ENCODE measurements around the gene HPS6. TPM values are rescaled to one million over a fixed set of nuclear protein-coding genes. Genes with fewer than 3 reads are reported as not detected.

Gene HPS6
- total RNA-seq, 1 donor from 2014 or later: 52.6 TPM

DNA sequence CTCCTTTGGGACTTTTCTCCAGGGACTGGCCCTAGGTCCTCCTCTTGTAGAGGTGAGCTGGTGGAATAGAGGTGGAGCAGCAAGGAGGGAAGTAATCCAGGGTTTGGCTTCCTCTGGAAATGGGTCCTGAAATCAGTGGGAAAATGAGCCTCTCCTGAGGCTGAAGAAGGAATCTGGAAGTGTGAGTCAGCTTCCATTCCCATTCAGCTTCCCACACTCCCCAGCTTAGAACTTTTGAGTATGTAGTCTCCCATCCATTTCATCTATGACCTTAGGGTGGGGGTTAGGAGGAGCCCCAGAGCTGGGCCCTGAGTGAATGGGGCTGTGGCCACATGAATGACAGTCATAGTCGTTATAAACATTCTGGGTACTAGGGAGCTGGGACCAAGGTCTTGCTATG, 37.3 kb downstream of the HPS6 start:
- TF ChIP-seq, protein P1, sequence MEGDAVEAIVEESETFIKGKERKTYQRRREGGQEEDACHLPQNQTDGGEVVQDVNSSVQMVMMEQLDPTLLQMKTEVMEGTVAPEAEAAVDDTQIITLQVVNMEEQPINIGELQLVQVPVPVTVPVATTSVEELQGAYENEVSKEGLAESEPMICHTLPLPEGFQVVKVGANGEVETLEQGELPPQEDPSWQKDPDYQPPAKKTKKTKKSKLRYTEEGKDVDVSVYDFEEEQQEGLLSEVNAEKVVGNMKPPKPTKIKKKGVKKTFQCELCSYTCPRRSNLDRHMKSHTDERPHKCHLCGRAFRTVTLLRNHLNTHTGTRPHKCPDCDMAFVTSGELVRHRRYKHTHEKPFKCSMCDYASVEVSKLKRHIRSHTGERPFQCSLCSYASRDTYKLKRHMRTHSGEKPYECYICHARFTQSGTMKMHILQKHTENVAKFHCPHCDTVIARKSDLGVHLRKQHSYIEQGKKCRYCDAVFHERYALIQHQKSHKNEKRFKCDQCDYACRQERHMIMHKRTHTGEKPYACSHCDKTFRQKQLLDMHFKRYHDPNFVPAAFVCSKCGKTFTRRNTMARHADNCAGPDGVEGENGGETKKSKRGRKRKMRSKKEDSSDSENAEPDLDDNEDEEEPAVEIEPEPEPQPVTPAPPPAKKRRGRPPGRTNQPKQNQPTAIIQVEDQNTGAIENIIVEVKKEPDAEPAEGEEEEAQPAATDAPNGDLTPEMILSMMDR (conservative IDR thresholded peaks at IDR 0.05; ENCODE audit: low read depth, low read length): no peak
- no peak for DNase-seq (ENCODE audit: low read depth)
- no peak overlapping the region for H3K4me3 ChIP-seq (ENCODE audit: low read depth, low read length)

DNA sequence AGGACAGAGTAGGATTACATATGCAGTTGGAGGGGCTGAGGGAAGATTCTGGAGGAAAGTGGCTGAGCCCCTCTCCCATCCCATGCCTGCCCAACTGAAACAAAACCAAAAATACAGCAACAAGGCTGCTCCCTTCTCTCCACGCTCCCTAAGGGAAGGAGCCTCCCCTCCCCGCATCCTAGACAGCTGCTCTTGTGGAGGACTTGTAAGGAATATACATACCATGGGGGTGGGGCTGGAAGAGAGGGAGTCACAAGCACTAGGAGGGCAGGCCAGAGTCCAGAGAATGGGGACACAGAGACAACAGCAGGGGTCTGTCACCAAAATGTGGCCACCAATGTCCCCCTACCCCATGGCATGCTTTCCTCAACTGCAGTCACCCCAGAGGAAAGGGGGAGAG, 41.8 kb downstream of the HPS6 start:
- TF ChIP-seq, protein P1 (conservative IDR thresholded peaks at IDR 0.05; ENCODE audit: low read depth, low read length): no peak
- no peak overlapping the region for H3K4me3 ChIP-seq (ENCODE audit: low read depth, low read length)

DNA sequence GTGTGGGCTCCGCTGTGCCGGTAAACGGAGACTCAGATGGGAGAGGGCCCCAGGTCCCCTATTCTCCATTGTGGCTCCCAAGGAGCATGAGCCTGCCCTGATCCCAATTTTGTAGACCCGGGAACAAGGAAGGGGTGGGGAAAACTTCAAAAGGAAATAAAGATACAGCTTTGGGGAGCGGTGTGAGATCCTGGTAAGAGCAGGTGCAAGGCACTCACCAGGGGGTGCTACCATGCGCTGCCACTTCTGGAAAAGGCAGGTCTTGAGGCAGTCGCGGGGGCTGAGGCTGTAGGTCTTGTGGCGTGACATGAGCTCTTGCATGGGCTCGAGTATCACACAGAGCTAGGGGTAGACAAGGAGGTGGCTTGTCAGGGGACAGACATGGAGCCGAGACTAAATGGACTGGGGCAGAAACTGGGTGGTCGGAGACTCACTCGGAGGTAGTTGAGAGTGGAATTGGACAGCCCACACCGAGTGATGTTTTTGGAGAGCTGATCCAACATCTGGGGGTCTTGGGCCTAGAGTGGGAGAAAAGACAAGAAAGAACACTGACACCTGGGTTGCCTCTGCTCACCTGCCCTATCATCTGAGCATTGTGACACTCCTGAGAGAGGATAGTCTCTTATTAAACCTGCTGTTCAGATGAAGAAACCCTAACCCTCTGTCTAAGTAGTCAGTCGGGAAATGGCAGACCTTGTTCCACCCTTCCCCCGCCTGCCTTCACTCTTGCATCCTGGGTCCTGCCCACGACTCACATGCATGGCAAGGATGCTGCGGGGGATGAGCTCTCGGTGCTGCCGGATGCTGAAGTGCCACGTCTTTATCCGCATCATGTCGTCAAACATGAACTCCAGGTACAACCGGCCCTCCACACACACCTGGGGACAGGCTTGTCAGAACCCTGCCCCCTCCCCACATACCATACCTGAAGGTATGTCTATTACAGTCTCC, 44.3 kb downstream of the HPS6 start:
- DNase-seq (ENCODE audit: low read depth): no peak
- no peak overlapping the region for H3K4me3 ChIP-seq (ENCODE audit: low read depth, low read length)
- TF ChIP-seq, protein P1 (conservative IDR thresholded peaks at IDR 0.05; ENCODE audit: low read depth, low read length): no peak

More for the DNA sequence above, 41.8 kb downstream of the HPS6 start:
- DNase-seq (ENCODE audit: low read depth): no peak

- TF ChIP-seq, protein P1 (conservative IDR thresholded peaks at IDR 0.05; ENCODE audit: low read depth, low read length): no peak
- H3K4me3 ChIP-seq (ENCODE audit: low read depth, low read length): no peak overlapping the region
- DNase-seq (ENCODE audit: low read depth): no peak
These were observed 46.1 kb downstream of the HPS6 start for GRCh38 chr10:102111276-102111675.

GRCh38 chr10:102112210-102112817, 47.2 kb downstream of the HPS6 start:
- TF ChIP-seq, protein P1 (conservative IDR thresholded peaks at IDR 0.05; ENCODE audit: low read depth, low read length): peak; percentile 36
- no peak for DNase-seq (ENCODE audit: low read depth)
- no peak overlapping the region for H3K4me3 ChIP-seq (ENCODE audit: low read depth, low read length)

DNA sequence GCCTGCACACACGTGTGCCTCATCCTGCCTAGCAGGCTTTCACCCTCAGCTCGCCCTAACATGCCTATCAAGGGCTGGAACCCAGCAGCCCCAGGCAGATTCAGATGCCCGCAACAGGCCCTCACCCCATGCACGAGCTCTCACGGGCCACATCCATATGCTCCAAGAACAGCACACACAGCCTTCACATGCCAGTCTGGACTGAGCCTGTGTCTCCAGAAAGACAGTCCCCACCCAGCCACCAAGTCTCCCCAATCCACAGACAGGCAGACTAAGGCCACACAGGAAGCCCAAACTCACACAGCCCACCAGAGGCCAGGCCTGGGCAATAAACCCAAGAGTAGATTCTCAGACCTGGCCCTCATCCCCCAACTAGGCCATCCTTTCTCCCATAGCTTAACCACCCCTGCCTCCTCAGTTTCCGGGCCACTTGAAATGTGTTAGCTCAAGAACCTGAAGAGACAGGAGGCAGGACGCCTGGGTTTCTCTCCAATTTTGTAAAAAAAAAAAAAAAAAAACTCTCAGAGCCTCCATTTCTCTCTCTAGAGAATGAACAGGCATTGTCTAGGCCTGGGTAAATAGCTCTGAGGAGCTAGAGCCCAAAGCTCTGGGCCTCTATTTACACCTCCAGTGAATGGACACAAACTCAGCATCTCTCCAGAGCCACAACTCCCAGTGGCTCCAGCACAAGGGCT, 48.3 kb downstream of the HPS6 start:
- peak overlapping the region; percentile 78 for H3K4me3 ChIP-seq (ENCODE audit: low read depth, low read length)
- DNase-seq (ENCODE audit: low read depth): no peak
- TF ChIP-seq, protein P1 (conservative IDR thresholded peaks at IDR 0.05; ENCODE audit: low read depth, low read length): no peak
